GM21529 (cell line): ENCODE measurements around the gene PABPC1L.

Experiments
- ATAC-seq: cut with Tn5 transposase; IDR thresholded peaks from one replicate; pipeline ENCODE4 v1.9.1; 2021; ENCODE audit not compliant: unreplicated experiment

Gene PABPC1L

DNA sequence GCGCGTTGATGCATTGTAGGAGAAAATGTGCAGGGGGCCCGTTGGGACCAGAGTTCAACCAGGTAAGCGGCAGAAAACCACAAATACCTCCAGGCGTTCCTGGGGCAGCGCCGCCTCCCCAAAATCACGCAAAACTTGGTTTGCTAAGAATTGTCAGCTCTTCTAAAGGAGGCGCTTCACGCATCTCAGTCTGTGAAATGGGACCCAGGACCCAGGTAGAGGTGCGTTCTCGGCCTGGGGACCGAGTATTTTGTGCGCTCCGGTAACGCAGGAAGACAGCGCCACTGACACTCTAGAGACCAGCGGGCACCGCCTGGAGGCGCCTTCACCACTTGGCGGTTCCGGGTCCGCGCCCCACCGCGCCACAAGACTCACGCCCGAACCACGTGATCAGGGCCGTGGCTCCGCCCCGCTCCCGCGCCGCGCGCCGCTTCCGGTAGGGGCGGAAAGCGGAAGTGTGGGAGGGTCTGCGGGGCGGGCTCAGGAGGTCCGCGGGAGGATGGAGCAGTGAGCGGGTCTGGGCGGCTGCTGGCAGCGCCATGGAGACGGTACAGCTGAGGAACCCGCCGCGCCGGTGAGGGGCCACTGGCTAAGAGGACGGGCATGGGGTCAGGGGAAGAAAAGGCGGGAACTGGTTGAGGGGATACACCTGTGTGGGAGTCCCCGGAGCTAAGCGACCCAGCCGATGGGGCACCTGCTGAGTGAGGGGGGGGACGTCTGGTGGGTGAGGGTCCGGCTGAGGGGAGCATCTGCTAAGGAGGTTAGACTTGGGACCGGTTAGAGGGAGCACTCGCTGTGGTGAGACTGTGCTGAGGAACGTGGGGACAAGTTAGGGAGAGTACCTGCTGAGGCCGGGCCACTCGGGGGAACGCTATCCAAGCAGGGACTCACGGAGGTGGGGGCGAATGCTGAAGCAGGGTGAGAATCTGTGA is 56.4 kb downstream of the PABPC1L start, which contains the start of gene STK4:
STK4 (plus strand) TSS at position 483 of the 932 bp plus-strand sequence; CDS start at position 540, 57 bp downstream.
- peak; percentile 69 for ATAC-seq

DNA sequence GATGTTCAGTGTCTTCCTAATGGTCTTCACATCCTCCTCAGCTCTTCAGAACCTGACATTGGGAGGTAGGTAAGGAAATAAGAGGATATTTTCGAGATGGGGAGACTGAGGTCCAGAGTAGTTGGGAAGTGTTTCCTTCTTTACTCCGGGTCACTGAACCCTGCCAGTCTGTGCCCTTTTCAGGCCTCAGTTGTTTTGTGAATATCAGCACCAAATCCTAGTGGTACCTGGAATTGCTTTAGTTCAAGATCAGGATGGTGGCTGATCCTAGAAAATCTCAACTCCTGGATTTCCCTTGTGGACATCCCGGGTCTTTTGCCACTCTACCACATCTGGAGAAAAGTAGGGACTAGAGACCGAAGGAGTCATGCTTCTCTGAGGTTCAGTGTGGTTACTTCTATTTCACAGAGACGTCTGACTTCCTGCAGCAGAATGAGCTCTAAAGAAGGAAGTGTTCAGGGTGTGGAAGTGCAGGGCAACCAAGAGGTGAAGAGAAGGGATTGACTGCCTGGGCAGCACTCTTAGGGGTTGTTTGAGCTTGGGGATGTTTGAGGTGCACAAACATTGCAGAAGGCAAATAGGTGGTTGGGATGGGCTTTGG is 57.4 kb downstream of the PABPC1L start:
- ATAC-seq = no peak

DNA sequence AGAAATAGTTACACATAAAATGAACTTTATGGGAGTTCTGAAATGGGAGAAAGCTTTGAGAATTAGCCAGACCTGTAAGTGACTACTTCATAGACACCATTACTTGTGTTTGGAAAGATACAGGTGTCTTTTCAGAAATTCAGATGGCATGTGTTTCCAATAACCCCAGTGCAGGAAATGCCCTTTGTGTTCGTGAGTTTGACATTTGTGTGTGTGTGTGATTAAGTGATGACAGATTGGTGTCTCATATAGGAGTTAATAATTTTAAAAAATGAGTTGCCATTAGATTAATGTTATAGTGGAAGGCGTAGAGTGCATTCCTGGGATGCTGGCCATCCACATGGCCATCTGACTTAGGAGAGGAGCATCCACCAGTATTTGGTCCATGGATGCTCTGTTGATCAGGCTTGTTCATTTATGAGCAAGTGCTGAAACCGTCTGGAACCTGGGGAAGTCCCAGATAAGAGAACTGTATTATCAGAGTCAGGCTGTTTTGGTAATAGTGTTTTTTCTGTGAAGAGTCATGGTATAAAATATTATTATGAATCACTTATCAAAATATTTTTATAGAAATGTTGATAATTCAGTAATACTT is 59.5 kb downstream of the PABPC1L start:
- ATAC-seq = peak; percentile 21

DNA sequence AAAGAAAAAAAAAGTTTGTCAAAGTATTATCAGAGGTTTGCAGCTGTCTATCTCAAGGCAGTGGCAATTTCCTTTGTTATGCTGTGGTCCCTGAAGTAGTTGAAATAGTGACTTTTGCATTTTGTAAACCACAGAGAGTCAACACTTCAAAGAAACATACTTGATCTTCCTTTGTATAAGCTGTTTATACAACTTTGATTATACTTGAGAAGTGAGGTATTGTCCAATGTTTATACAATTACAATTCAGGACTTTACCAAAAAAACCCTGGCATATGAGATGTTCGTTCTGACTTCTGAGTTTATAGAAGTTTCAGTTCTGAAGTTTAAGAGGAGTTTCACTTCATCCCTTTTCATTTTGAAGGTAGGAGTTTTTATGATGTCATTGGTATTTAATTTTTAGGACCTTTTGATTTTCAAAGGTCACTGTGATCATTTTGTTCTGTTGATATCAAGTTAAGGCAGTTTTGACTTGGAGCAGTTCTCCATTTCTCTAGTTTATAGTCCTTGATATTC is 60.4 kb downstream of the PABPC1L start:
- no peak for ATAC-seq

DNA sequence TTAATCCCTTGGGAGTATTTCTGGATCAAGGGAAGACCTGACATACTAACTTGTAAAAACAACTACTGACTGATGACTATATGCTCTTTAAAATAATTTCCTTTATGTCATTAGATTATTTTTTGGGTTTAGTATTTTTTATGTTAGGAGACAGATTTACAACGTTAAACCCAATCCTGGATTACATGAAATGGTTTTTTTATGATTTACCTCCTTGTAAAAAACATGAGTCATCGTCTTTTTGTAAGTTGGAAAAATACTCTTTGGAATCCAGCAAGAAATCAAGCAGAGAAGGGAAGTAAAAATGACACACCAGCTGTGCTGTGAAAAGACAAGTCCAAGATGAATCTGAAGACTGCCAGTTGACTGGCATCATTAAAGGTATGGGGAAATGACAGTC is 63.2 kb downstream of the PABPC1L start:
- no peak for ATAC-seq

DNA sequence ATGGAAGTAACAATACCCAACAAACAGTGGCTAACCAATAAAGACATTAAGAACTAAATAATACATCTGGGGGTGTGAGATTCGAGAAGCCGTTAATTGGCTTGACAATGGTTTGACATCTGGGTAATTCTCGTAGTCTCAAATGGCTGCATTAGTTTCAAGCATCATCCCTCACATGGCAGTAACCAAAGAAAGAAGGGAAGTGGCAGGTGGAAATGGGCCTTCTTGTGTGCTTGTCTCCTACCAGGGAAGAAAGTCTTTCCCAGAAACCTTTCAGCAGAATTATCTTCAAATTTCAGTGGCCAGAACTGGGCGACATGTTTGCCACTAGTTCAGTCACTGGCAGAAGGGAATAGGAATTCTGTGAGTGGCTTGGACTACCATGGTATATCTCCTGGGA is 66.8 kb downstream of the PABPC1L start:
- no peak for ATAC-seq

DNA sequence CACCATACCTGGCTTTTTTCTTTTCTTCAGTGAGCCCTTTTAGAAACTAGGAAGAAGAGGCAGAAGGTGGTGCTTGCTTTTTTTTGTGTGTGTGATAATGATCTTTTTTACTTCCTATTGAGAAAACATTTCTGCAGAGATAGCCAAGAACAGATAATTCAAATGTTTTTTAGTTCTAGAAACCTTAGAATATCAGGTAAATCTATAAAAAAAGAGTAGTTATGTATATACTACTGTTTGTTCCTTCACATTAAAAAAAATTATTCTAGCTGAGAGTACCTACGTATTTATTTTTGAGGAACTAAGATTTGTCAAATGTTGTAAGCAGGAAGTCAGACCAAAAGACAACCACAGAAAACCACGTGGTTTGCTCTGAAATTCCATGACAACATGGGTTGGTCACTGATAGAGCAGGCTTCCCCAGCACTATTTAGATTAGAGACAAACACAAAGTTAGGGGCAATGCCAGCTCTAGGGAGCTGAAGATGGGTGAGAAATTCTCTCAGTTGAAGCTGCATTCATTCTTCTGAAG is 69.3 kb downstream of the PABPC1L start:
- ATAC-seq = peak; percentile 96

DNA sequence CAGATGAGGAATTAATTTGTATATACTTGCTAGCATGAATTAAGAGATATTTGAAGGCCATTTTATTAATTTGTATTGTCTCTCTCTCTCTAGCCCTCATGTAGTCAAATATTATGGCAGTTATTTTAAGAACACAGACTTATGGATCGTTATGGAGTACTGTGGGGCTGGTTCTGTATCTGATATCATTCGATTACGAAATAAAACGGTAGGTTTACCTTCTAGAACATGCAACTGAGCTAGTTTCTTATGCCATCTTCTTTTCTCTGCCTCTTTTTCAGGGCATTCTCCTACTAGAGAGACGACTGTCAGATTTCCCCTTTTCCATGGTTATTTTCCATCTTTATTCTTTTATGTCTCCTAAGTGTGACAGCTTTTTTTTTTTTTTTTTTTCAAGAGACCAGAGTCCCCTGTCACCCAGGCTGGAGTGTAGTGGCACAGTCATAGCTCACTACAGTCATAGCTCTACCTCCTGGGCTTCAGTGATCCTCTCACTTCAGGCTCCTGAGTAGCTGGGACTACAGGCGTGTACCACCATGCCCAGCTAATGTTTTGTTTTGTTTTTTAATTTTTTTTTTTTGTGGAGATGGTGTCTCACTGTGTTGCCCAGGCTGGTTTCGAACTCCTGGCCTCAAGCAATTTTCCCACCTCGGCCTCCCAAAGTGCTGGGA is 72.0 kb downstream of the PABPC1L start:
- no peak for ATAC-seq

DNA sequence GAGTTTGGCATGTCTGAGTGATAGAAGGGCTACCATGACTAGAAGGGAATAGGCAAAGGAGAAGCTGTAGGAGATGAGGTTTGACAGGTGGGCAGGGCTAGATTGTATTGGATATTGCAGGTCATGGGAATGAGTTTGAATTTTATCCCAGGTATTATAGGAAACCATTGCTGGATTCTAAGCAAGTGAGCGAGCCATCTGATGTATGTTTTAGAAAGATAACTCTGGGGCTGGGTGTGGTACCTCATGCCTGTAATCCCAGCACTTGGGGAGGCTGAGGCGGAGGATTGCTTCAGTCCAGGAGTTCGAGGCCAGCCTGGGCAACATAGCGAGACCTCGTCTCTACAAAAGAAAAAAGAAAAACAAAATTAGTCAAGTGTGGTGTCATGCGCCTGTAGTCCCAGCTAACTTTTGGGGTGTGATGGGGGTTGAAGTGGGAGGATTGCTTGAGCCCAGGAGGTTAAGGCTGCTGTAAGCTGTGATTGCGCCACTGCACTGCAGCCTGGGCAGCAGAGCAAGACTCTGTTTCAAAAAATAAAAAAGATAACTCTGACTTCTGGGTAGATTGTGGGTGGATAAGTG is 73.3 kb downstream of the PABPC1L start:
- no peak for ATAC-seq

DNA sequence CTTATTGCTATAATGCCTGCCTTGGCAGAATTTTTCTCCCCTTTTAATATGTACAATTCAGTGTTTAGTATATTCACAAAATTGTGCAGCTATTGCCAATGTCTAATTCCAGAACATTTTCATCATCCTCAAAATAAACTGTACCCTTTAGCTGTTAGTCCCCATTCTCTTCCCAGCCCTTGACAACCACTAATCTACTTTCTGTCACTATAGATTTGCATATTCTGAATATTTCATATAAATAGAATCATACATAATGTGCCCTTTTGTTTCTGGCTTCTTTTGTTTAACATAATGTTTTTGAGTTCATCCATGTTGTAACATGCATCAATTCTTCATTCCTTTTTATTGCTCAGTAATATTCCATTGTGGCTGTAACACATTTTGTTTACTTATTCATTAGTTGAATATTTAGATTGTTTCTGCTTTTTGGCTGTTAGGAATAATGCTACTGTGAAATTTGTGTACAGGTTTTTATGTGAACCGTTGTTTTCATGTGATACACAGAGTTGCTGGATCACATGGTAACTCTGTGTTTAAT is 78.8 kb downstream of the PABPC1L start:
- ATAC-seq = no peak
